Adrenal gland (tissue), 12 donors: ENCODE results near the gene KCNMA1. TPM values are rescaled to one million over a fixed set of nuclear protein-coding genes. Genes with fewer than 3 reads are reported as not detected.

Experiments used
- DNase-seq, 7 donors: peaks; one replicate each; pipeline ENCODE4 v3.0.0-alpha.2; 2019 to 2020
- H3K27ac ChIP-seq, 5 donors: fragments of 200-600 bp; sonication (generic) in 4 of 5; 1 replicate in 3 of 5; 2 replicates in 2 of 5; pipeline versions ENCODE4 v1.5.1 to v1.8.0; 2016 to 2020; ENCODE audit warnings: mild to moderate bottlenecking in 1 of 5
- H3K27me3 ChIP-seq: fragments of 200-600 bp; 2 replicates; pipeline ENCODE4 v1.8.0; 2021
- H3K36me3 ChIP-seq, 2 donors: fragments of 200-600 bp; replicated peaks in 1 of 2; 1 replicate in 1 of 2; 2 replicates in 1 of 2; pipeline versions ENCODE4 v1.5.1 to v1.8.0; 2018 to 2022
- H3K4me1 ChIP-seq, 2 donors: fragments of 200-600 bp; replicated peaks in 1 of 2; 1 replicate in 1 of 2; 2 replicates in 1 of 2; pipeline versions ENCODE4 v1.5.1 to v1.8.0; 2018 to 2021
- H3K4me3 ChIP-seq, 4 donors: fragments of 200-600 bp; sonication (generic) in 3 of 4; one replicate each; pipeline ENCODE4 v1.5.1; 2016 to 2018
- H3K9me3 ChIP-seq, 3 donors: fragments of 200-600 bp; sonication (generic) in 1 of 3; replicated peaks in 1 of 3; 1 replicate in 2 of 3; 2 replicates in 1 of 3; pipeline versions ENCODE4 v1.5.1 to v1.8.0; 2016 to 2021
- CTCF ChIP-seq, 6 experiments: fragments of 450-650 bp in 4 of 6; fragments of 200-600 bp in 2 of 6; sonication (generic) in 1 of 6; IDR thresholded peaks; 1 replicate in 5 of 6; 2 replicates in 1 of 6; pipeline versions ENCODE4 v1.5.1 to v1.8.0; 2016 to 2021; ENCODE audit warnings: antibody characterized with exemption in 6 of 6, mild to moderate bottlenecking in 2 of 6, moderate library complexity in 1 of 6
- POLR2A ChIP-seq, 2 donors: fragments of 450-650 bp; IDR thresholded peaks; one replicate each; pipeline ENCODE4 v1.6.1; 2017; ENCODE audit warnings: antibody characterized with exemption in 2 of 2, mild to moderate bottlenecking in 2 of 2, moderate library complexity in 1 of 2
- WGBS, 4 donors: extraction: QIAGEN DNeasy Blood & Tissue Kit in 2 of 4; methylation state at CpG; one replicate each; pipeline versions ENCODE4 v1.1.5 to v1.1.7; 2013 to 2017; 5-methylcytosine and 5-hydroxymethylcytosine counted together
- intact Hi-C, 2 donors: fragments of 100-400 bp; cut with DNase I; formaldehyde crosslinking; loops; one replicate each; pipeline versions ENCODE4 v1.14.1 to v1.15.0; 2022 to 2023
- polyA plus RNA-seq, 3 donors: library from polyadenylated mRNA; stranded (reverse); fragments of 200-250 nt in 2 of 3; fragments of 350-450 nt in 1 of 3; fragmentation: Illumina TruSeq in 1 of 3; extraction: RNeasy Lipid Tissue Mini Kit (QIAGEN cat#74804) in 1 of 3; gene quantifications; one replicate each; pipeline ENCODE4 v1.2.3, GENCODE V29; 2013 to 2014
- total RNA-seq, 9 donors: library from RNA; depleted of rRNA in 4 of 9; stranded (reverse); fragments of >200 nt in 4 of 9; fragments of 120-200 nt in 1 of 9; fragmentation: NEBNext Ultra II Directional in 1 of 9; extraction: Animal tissue kit (Norgen Biotek cat#: 25700) in 1 of 9; gene quantifications; one replicate each; pipeline versions ENCODE4 v1.1.0 to v1.2.4, GENCODE V29; 2013 to 2023
- donor health status: healthy with polysubstance abuse.
- donor health status: Bipolar disorder and iron deficiency.
- donor health status: DM: yes; HTN: yes; CAD: no.
- donor health status: DM: no; HTN: no; CAD: no.
- donor health status: DM: no; HTN: no; CAD: no.
- donor health status: DM: yes; HTN: yes; CAD: no.

KCNMA1 gene
- total and polyA plus RNA-seq, 12 donors: 6.4 to 37.7 (median 13.4) TPM

DNA sequence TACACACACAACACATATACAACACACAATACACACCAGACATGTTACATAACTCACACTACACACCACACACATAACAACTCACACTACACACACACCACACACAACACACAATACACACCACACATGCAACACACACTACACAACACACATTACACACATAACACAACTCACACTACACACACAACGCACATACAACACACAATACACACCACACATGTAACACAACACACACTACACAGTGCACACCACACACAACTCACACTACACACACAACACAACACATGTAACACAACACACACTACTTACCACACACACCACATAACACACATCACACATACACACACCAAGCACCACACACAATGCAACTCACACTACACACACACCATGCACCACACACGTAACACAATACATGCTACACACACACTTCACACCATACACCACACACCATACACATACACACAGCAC lies 166.5 kb downstream of the KCNMA1 start:
- Histone ChIP-seq H3K36me3 (no peaks in the 10 kb centered on the region), H3K27me3 (no peaks in the 10 kb centered on the region), H3K4me3 (no peak overlapping the region), H3K4me1 (no peaks in the 10 kb centered on the region), H3K9me3 (no peaks in the 10 kb centered on the region), H3K27ac (no peak overlapping the region)
- 79 to 93% (median 89%) methylated on average over 2 of the region's 2 CpGs for WGBS, 4 donors
- DNase-seq: no peak
- no peak for TF ChIP-seq POLR2A (IDR thresholded peaks at IDR 0.05)
- TF ChIP-seq CTCF (IDR thresholded peaks at IDR 0.05): no peak
- intact Hi-C loops: no loop called here

- no peaks in the 10 kb centered on the region for H3K4me1 ChIP-seq
- H3K27ac ChIP-seq: no peak overlapping the region
- no peaks in the 10 kb centered on the region for H3K27me3 ChIP-seq
- intact Hi-C loops: no loop called here
- no peak for DNase-seq
- TF ChIP-seq POLR2A (IDR thresholded peaks at IDR 0.05) (no peak), CTCF (IDR thresholded peaks at IDR 0.05) (no peak)
- H3K9me3 ChIP-seq: no peaks in the 10 kb centered on the region
- 59 to 70% (median 63%) methylated on average over 4 to 6 of the region's 6 CpGs for WGBS, 4 donors
- no peak overlapping the region for H3K4me3 ChIP-seq
- H3K36me3 ChIP-seq: no peaks in the 10 kb centered on the region
Observed at GRCh38 chr10:77467422-77467963, 170.1 kb downstream of the KCNMA1 start.

- Histone ChIP-seq H3K4me3 (no peak overlapping the region), H3K27ac (no peak overlapping the region), H3K36me3 (no peaks in the 10 kb centered on the region), H3K27me3 (no peaks in the 10 kb centered on the region), H3K9me3 (no peaks in the 10 kb centered on the region), H3K4me1 (no peaks in the 10 kb centered on the region)
- 71 to 84% (median 78%) methylated on average over 9 of the region's 9 CpGs for WGBS, 4 donors
- TF ChIP-seq POLR2A (IDR thresholded peaks at IDR 0.05): no peak
- TF ChIP-seq CTCF (IDR thresholded peaks at IDR 0.05): no peak
- intact Hi-C loops: no loop called here
- DNase-seq: peak in 1 of 7 donors; percentile 8
Observed at GRCh38 chr10:77463967-77464745, 173.5 kb downstream of the KCNMA1 start.

GRCh38 chr10:77463499-77463898 lies 174.1 kb downstream of the KCNMA1 start:
- intact Hi-C loops: no loop called here
- Histone ChIP-seq H3K4me3 (no peak overlapping the region), H3K9me3 (no peaks in the 10 kb centered on the region), H3K36me3 (no peaks in the 10 kb centered on the region), H3K27me3 (no peaks in the 10 kb centered on the region), H3K27ac (no peak overlapping the region), H3K4me1 (no peaks in the 10 kb centered on the region)
- 69 to 83% (median 74%) methylated on average over 4 of the region's 4 CpGs for WGBS, 4 donors
- no peak for TF ChIP-seq POLR2A (IDR thresholded peaks at IDR 0.05)
- TF ChIP-seq CTCF (IDR thresholded peaks at IDR 0.05): no peak
- no peak for DNase-seq
